HepG2 (cell line): Measurements from ENCODE around the gene GRIK3. TPM values are rescaled to one million over a fixed set of nuclear protein-coding genes. Genes with fewer than 3 reads are reported as not detected.

Source experiments
- ATAC-seq: fragments of 200-7000 bp; cut with Tn5 transposase; 3 replicates; pipeline ENCODE4 v1.9.1; 2020; ENCODE audit warnings: mild to moderate bottlenecking, moderate library complexity
- BruUV-seq: library from RNA; stranded (reverse); fragments of 400-500 nt; replicated peaks from 2 replicates; lab custom pipeline; 2021; lab: Mats Ljungman, UMichigan
- CTCF ChIA-PET: fragments of 300-600 bp; formaldehyde crosslinking; extraction: SDS; loops from one replicate; lab custom pipeline; 2021; ENCODE audit warnings: low total read pairs, inconsistent platforms, low intra/inter-chr PET ratio; lab: Yijun Ruan, JAX
- POLR2A ChIA-PET: fragments of 350-600 bp; sonication (Branson Sonifier 250); formaldehyde crosslinking; loops from one replicate; lab custom pipeline; 2020; ENCODE audit warnings: antibody characterized with exemption, inconsistent platforms; lab: Yijun Ruan, JAX
- DNase-seq: peaks from one replicate; pipeline ENCODE4 v3.0.0-alpha.2; 2015; ENCODE audit warnings: low spot score
- FAIRE-seq: peaks from 3 replicates; lab custom pipeline; 2011; peaks lifted over from hg19 to GRCh38; lab: Jason Lieb, UNC
- H2AFZ ChIP-seq: one replicate; pipeline ENCODE4 v1.6.1; 2011; ENCODE audit warnings: low read length, inconsistent platforms
- H3K27ac ChIP-seq: fragments of 300-600 bp; 3 replicates; pipeline ENCODE4 v1.8.0; 2011; ENCODE audit warnings: mixed run types, mild to moderate bottlenecking, mixed read lengths, low read length, inconsistent platforms; ENCODE audit not compliant: insufficient read depth; ENCODE audit errors: extremely low read length
- H3K27me3 ChIP-seq, 2 experiments: fragments of 200-600 bp in 1 of 2; 2 replicates in 1 of 2; 3 replicates in 1 of 2; pipeline versions ENCODE4 v1.6.0 to v1.8.0; 2011; ENCODE audit warnings: low read length in 2 of 2, mild to moderate bottlenecking in 2 of 2, moderate library complexity in 2 of 2, inconsistent platforms in 1 of 2; ENCODE audit not compliant: insufficient read depth in 2 of 2, control insufficient read depth in 1 of 2
- H3K36me3 ChIP-seq, 2 experiments: fragments of 200-600 bp in 1 of 2; replicated peaks in 1 of 2; 2 replicates in 1 of 2; 3 replicates in 1 of 2; pipeline versions ENCODE4 v1.5.1 to v1.8.0; 2011; ENCODE audit warnings: low read length in 2 of 2, inconsistent platforms in 1 of 2; ENCODE audit not compliant: insufficient read depth in 2 of 2, control insufficient read depth in 1 of 2
- H3K4me1 ChIP-seq: 2 replicates; pipeline ENCODE4 v1.5.1; 2012; ENCODE audit warnings: low read length, inconsistent platforms; ENCODE audit not compliant: insufficient read depth
- H3K4me2 ChIP-seq: 2 replicates; pipeline ENCODE4 v1.6.0; 2011; ENCODE audit warnings: low read depth, low read length, inconsistent platforms
- H3K4me3 ChIP-seq, 3 experiments: fragments of 200-600 bp in 1 of 3; sonication (generic), shearing (Covaris generic) in 1 of 3; replicated peaks in 1 of 3; 2 replicates each; pipeline ENCODE4 v1.5.1; 2011 to 2016; ENCODE audit warnings: low read length in 3 of 3, inconsistent platforms in 2 of 3, low read depth in 2 of 3, mild to moderate bottlenecking in 2 of 3, control low read depth in 1 of 3, mixed read lengths in 1 of 3; ENCODE audit not compliant: insufficient read depth in 1 of 3
- H3K79me2 ChIP-seq: one replicate; pipeline ENCODE4 v1.6.1; 2011; ENCODE audit warnings: low read length, inconsistent platforms; ENCODE audit not compliant: insufficient read depth
- H3K9ac ChIP-seq: 2 replicates; pipeline ENCODE4 v1.6.0; 2011; ENCODE audit warnings: mild to moderate bottlenecking, low read depth, low read length, inconsistent platforms; ENCODE audit not compliant: insufficient read depth
- H3K9me3 ChIP-seq: 2 replicates; pipeline ENCODE4 v1.5.1; 2012; ENCODE audit warnings: mild to moderate bottlenecking, low read length
- H4K20me1 ChIP-seq: 2 replicates; pipeline ENCODE4 v1.6.0; 2011; ENCODE audit warnings: inconsistent platforms, mild to moderate bottlenecking, low read length, moderate library complexity; ENCODE audit not compliant: insufficient read depth
- JUN ChIP-seq: sonication (generic); formaldehyde crosslinking; IDR thresholded peaks from 2 replicates; pipeline ENCODE4 v1.4.0; 2020; ENCODE audit warnings: mild to moderate bottlenecking, missing genetic modification reagents
- KDM3A ChIP-seq: IDR thresholded peaks from 2 replicates; pipeline ENCODE4 v1.6.1; 2018; ENCODE audit warnings: low read depth, missing compliant biosample characterization
- KDM6A ChIP-seq: IDR thresholded peaks from 2 replicates; pipeline ENCODE4 v1.6.1; 2016; ENCODE audit warnings: low read depth
- MTA3 ChIP-seq: sonication (generic); formaldehyde crosslinking; IDR thresholded peaks from 2 replicates; pipeline ENCODE4 v1.4.0; 2020; ENCODE audit warnings: missing genetic modification reagents
- SIX1 ChIP-seq: sonication (generic); formaldehyde crosslinking; IDR thresholded peaks from 2 replicates; pipeline ENCODE4 v1.4.0; 2020; ENCODE audit warnings: missing genetic modification reagents, borderline replicate concordance
- SNAPC2 ChIP-seq: sonication (generic); formaldehyde crosslinking; IDR thresholded peaks from 2 replicates; pipeline ENCODE4 v1.8.1; 2022; ENCODE audit warnings: mild to moderate bottlenecking, missing genetic modification reagents
- TAF1 ChIP-seq: sonication (generic); formaldehyde crosslinking; IDR thresholded peaks from 2 replicates; pipeline ENCODE4 v1.4.0; 2020; ENCODE audit warnings: missing genetic modification reagents
- ZKSCAN5 ChIP-seq: sonication (generic); formaldehyde crosslinking; IDR thresholded peaks from 2 replicates; pipeline ENCODE4 v1.5.1; 2020; ENCODE audit warnings: mild to moderate bottlenecking, missing genetic modification reagents
- ZNF124 ChIP-seq: sonication (generic); formaldehyde crosslinking; IDR thresholded peaks from 2 replicates; pipeline ENCODE4 v1.4.0; 2020; ENCODE audit warnings: missing genetic modification reagents
- ZNF484 ChIP-seq: sonication (generic); formaldehyde crosslinking; IDR thresholded peaks from 2 replicates; pipeline ENCODE4 v1.5.1; 2020; ENCODE audit warnings: mild to moderate bottlenecking, low read depth, missing genetic modification reagents, borderline replicate concordance
- ZNF546 ChIP-seq: sonication (generic); formaldehyde crosslinking; conservative IDR thresholded peaks from 2 replicates; pipeline ENCODE4 v1.8.1; 2023; ENCODE audit warnings: mild to moderate bottlenecking, missing genetic modification reagents
- ZNF775 ChIP-seq: sonication (generic); formaldehyde crosslinking; IDR thresholded peaks from 2 replicates; pipeline ENCODE4 v1.4.0; 2020; ENCODE audit warnings: missing genetic modification reagents, mild to moderate bottlenecking, moderate library complexity, borderline replicate concordance
- WGBS: methylation state at CpG from one replicate; pipeline ENCODE4 v1.1.6; 2017; ENCODE audit warnings: low lambda C conversion rate; 5-methylcytosine and 5-hydroxymethylcytosine counted together
- in situ Hi-C: cut with HindIII; loops from 2 replicates; pipeline ENCODE4 v1.10.0; 2017; ENCODE audit warnings: low pct_unique_long_range_greater_than_20kb; ENCODE audit not compliant: extremely low pct_ligation_motif_present
- intact Hi-C: fragments of 100-400 bp; cut with micrococcal nuclease; formaldehyde crosslinking; loops from one replicate; pipeline ENCODE4 v1.10.0; 2022; ENCODE audit not compliant: unreplicated experiment
- polyA plus RNA-seq, 8 experiments: library from polyadenylated mRNA; depleted of rRNA in 3 of 8; stranded (reverse) in 7 of 8; unstranded in 1 of 8; fragments of >200 nt; fragmentation: Illumina TruSeq in 4 of 8; extraction: Trizol in 4 of 8; gene quantifications; 2 replicates each; pipeline versions ENCODE4 v1.2.1 to v1.2.3, GENCODE V29; 2011 to 2016; ENCODE audit warnings: low read depth in 4 of 8, missing spikeins in 1 of 8, mixed read lengths in 1 of 8; ENCODE audit not compliant: insufficient read depth in 1 of 8
- total RNA-seq, 5 experiments: library from RNA; depleted of rRNA; stranded (reverse); fragments of >200 nt; fragmentation: Illumina TruSeq; extraction: Trizol; gene quantifications; 2 replicates each; pipeline ENCODE4 v1.2.3, GENCODE V29; 2016; ENCODE audit warnings: low read depth in 1 of 5
- TF ChIP-seq, protein P1 (sequence below): sonication (generic); formaldehyde crosslinking; IDR thresholded peaks from 2 replicates; pipeline ENCODE4 v1.5.1; 2020; ENCODE audit warnings: mild to moderate bottlenecking, moderate library complexity, missing genetic modification reagents
- TF ChIP-seq, protein P2 (sequence below), 2 experiments: sonication (generic) in 1 of 2; formaldehyde crosslinking in 1 of 2; IDR thresholded peaks; 2 replicates each; pipeline versions ENCODE4 v1.6.1 to v1.9.0; 2014 to 2022; ENCODE audit warnings: antibody characterized with exemption in 1 of 2, borderline replicate concordance in 1 of 2, inconsistent platforms in 1 of 2, low read depth in 1 of 2, missing genetic modification reagents in 1 of 2
- TF ChIP-seq, protein P3 (sequence below): sonication (generic); formaldehyde crosslinking; IDR thresholded peaks from 2 replicates; pipeline ENCODE4 v1.8.0; 2022; ENCODE audit warnings: mild to moderate bottlenecking, missing genetic modification reagents
- TF ChIP-seq, protein P4 (sequence below): sonication (generic); formaldehyde crosslinking; IDR thresholded peaks from 2 replicates; pipeline ENCODE4 v1.4.0; 2020; ENCODE audit warnings: missing genetic modification reagents

Gene GRIK3
- total and polyA plus RNA-seq, 2 of the 13 experiments (the other 11 are each of a cell fraction or from before 2014, with no cell fraction given) = not detected

DNA sequence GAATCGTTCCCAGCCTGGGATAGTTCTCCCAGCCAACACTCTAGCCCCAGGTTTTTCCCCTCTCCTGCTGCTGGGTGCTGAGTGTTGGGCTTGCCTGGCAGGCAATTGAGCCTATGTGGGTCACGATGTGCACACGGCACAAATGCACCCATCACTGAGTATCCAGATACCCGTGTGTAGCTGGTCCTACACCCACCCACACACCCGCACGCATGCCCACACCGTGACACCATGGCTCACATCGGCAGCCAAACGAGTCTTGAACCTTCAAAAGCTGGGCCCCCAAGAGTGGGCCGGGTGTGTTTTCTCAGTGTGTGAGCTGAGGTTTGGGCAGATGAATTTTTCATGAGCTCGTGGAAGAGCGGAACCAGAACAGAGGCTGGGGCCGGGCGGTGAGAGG, 188.5 kb downstream of the GRIK3 start:
- ChIA-PET POLR2A (no interaction called here), CTCF (no interaction called here)
- Histone ChIP-seq H3K36me3 (no peaks in the 10 kb centered on the region), H3K4me1 (no peaks in the 10 kb centered on the region), H2AFZ (no peak overlapping the region), H3K9me3 (no peaks in the 10 kb centered on the region), H3K4me3 (no peak overlapping the region), H3K27me3 (peaks cover 2 to 44% of the 10 kb centered on the region in 2 experiments; a peak in 4 of 5 replicates), H4K20me1 (no peaks in the 10 kb centered on the region), H3K79me2 (no peaks in the 10 kb centered on the region), H3K9ac (no peak overlapping the region), H3K27ac (no peak overlapping the region), H3K4me2 (no peak overlapping the region)
- FAIRE-seq (no peak), DNase-seq (no peak), ATAC-seq (no peak)
- BruUV-seq = no TSS peak
- in situ Hi-C loops (no loop called here), intact Hi-C loops (no loop called here)
- WGBS = 23% methylated on average over 8 of the region's 14 CpGs
- TF ChIP-seq SIX1 (no peak), ZNF546 (no peak), TAF1 (no peak), MTA3 (no peak), KDM6A (no peak), JUN (CRISPR knock-in tag) (no peak), KDM3A (CRISPR knock-in tag) (no peak), ZNF484 (no peak), SNAPC2 (CRISPR knock-in tag) (no peak), ZKSCAN5 (CRISPR knock-in tag) (no peak), ZNF124 (CRISPR knock-in tag) (no peak), ZNF775 (CRISPR knock-in tag) (no peak)
- TF ChIP-seq, protein P1, sequence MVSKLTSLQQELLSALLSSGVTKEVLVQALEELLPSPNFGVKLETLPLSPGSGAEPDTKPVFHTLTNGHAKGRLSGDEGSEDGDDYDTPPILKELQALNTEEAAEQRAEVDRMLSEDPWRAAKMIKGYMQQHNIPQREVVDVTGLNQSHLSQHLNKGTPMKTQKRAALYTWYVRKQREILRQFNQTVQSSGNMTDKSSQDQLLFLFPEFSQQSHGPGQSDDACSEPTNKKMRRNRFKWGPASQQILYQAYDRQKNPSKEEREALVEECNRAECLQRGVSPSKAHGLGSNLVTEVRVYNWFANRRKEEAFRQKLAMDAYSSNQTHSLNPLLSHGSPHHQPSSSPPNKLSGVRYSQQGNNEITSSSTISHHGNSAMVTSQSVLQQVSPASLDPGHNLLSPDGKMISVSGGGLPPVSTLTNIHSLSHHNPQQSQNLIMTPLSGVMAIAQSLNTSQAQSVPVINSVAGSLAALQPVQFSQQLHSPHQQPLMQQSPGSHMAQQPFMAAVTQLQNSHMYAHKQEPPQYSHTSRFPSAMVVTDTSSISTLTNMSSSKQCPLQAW = no peak
- TF ChIP-seq, protein P2, sequence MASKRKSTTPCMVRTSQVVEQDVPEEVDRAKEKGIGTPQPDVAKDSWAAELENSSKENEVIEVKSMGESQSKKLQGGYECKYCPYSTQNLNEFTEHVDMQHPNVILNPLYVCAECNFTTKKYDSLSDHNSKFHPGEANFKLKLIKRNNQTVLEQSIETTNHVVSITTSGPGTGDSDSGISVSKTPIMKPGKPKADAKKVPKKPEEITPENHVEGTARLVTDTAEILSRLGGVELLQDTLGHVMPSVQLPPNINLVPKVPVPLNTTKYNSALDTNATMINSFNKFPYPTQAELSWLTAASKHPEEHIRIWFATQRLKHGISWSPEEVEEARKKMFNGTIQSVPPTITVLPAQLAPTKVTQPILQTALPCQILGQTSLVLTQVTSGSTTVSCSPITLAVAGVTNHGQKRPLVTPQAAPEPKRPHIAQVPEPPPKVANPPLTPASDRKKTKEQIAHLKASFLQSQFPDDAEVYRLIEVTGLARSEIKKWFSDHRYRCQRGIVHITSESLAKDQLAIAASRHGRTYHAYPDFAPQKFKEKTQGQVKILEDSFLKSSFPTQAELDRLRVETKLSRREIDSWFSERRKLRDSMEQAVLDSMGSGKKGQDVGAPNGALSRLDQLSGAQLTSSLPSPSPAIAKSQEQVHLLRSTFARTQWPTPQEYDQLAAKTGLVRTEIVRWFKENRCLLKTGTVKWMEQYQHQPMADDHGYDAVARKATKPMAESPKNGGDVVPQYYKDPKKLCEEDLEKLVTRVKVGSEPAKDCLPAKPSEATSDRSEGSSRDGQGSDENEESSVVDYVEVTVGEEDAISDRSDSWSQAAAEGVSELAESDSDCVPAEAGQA (IDR thresholded peaks at IDR 0.05; ENCODE audit: low read depth) = no peak
- TF ChIP-seq, protein P2 (CRISPR knock-in tag; IDR thresholded peaks at IDR 0.05; ENCODE audit: borderline replicate concordance) = no peak
- TF ChIP-seq, protein P3, sequence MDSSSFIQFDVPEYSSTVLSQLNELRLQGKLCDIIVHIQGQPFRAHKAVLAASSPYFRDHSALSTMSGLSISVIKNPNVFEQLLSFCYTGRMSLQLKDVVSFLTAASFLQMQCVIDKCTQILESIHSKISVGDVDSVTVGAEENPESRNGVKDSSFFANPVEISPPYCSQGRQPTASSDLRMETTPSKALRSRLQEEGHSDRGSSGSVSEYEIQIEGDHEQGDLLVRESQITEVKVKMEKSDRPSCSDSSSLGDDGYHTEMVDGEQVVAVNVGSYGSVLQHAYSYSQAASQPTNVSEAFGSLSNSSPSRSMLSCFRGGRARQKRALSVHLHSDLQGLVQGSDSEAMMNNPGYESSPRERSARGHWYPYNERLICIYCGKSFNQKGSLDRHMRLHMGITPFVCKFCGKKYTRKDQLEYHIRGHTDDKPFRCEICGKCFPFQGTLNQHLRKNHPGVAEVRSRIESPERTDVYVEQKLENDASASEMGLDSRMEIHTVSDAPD (CRISPR knock-in tag) = no peak
- TF ChIP-seq, protein P4, sequence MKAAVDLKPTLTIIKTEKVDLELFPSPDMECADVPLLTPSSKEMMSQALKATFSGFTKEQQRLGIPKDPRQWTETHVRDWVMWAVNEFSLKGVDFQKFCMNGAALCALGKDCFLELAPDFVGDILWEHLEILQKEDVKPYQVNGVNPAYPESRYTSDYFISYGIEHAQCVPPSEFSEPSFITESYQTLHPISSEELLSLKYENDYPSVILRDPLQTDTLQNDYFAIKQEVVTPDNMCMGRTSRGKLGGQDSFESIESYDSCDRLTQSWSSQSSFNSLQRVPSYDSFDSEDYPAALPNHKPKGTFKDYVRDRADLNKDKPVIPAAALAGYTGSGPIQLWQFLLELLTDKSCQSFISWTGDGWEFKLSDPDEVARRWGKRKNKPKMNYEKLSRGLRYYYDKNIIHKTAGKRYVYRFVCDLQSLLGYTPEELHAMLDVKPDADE = no peak
